Panc1 (cell line): ENCODE measurements around the gene STAC.

Experiments
- CTCF ChIP-seq: fragments of 450-650 bp; IDR thresholded peaks from 2 replicates; pipeline ENCODE4 v1.5.1; 2017; ENCODE audit warnings: mild to moderate bottlenecking
- POLR2AphosphoS5 ChIP-seq: IDR thresholded peaks from 2 replicates; pipeline ENCODE4 v1.6.1; 2012; ENCODE audit warnings: mild to moderate bottlenecking, low read depth, low read length, moderate library complexity
- REST ChIP-seq, 2 experiments: IDR thresholded peaks; 2 replicates each; pipeline ENCODE4 v1.6.1; 2011 to 2012; ENCODE audit warnings: low read depth in 2 of 2, control low read depth in 1 of 2, low read length in 1 of 2, mild to moderate bottlenecking in 1 of 2, moderate library complexity in 1 of 2; ENCODE audit not compliant: insufficient read depth in 1 of 2
- SIN3A ChIP-seq: IDR thresholded peaks from 2 replicates; pipeline ENCODE4 v1.6.1; 2012; ENCODE audit warnings: low read depth, mild to moderate bottlenecking, low read length, moderate library complexity, borderline replicate concordance; ENCODE audit not compliant: insufficient read depth
- TCF7L2 ChIP-seq: IDR thresholded peaks from 2 replicates; pipeline ENCODE4 v1.6.1; 2011; ENCODE audit warnings: mild to moderate bottlenecking, low read depth, low read length, inconsistent platforms

GRCh38 chr3:36480911-36481648 is 100.8 kb downstream of the STAC start:
- no peak for TF ChIP-seq POLR2AphosphoS5
- no peak for TF ChIP-seq TCF7L2
- no peak for TF ChIP-seq CTCF
- no peak for TF ChIP-seq REST (IDR thresholded peaks at IDR 0.05; ENCODE audit: insufficient read depth in 1 of 2, low read depth in 2 of 2, low read length in 1 of 2)
- no peak for TF ChIP-seq SIN3A
